ENCODE data around the gene PLN.

Gene PLN

DNA sequence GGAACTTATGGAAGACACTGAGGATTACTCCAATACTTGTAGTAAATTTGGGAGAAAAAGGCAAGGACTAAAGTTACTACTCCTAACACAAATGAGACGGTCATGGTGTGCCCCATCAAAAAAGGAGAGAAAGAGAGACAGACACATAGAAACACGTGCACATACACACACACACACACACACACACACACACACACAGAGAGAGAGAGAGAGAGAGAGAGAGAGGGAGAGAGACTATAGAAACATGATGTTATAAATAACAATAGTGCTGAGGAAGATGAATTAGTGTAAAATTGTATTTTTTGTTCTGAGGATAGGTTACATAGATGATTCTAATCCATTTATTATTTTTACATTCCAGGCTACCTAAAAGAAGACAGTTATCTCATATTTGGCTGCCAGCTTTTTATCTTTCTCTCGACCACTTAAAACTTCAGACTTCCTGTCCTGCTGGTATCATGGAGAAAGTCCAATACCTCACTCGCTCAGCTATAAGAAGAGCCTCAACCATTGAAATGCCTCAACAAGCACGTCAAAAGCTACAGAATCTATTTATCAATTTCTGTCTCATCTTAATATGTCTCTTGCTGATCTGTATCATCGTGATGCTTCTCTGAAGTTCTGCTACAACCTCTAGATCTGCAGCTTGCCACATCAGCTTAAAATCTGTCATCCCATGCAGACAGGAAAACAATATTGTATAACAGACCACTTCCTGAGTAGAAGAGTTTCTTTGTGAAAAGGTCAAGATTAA lies 10.5 kb downstream of the PLN start:
- no peak overlapping the region for H3K4me3 ChIP-seq (ENCODE audit: low read length in 2 of 2)
- peaks cover 8 to 14% of the 10 kb centered on the region in 2 donors for H3K36me3 ChIP-seq (ENCODE audit: control insufficient read depth in 2 of 2, insufficient read depth in 2 of 2, low read length in 2 of 2)

GRCh38 chr6:118559659-118560058 lies 11.6 kb downstream of the PLN start:
- no peaks in the 10 kb centered on the region for H3K9me3 ChIP-seq (ENCODE audit: control insufficient read depth in 2 of 2, low read length in 2 of 2)
- H3K27ac ChIP-seq (ENCODE audit: low read length): no peak overlapping the region
- H3K27me3 ChIP-seq (ENCODE audit: control insufficient read depth in 1 of 2, insufficient read depth in 2 of 2, low read length in 2 of 2): no peaks in the 10 kb centered on the region
- peaks cover 8 to 13% of the 10 kb centered on the region in 2 donors for H3K36me3 ChIP-seq (ENCODE audit: control insufficient read depth in 2 of 2, insufficient read depth in 2 of 2, low read length in 2 of 2)
- peaks cover 3% of the 10 kb centered on the region for H3K4me1 ChIP-seq (ENCODE audit: control insufficient read depth, insufficient read depth, low read length)
- H3K9ac ChIP-seq (ENCODE audit: low read length in 2 of 2): no peak overlapping the region
- H3K4me3 ChIP-seq (ENCODE audit: low read length in 2 of 2): no peak overlapping the region

More for the DNA sequence above, 10.5 kb downstream of the PLN start:
- Histone ChIP-seq H3K4me1 (ENCODE audit: control insufficient read depth, insufficient read depth, low read length) (peaks cover 3% of the 10 kb centered on the region), H3K9ac (ENCODE audit: low read length in 2 of 2) (peak overlapping the region in 1 of 2 donors; percentile 15), H3K9me3 (ENCODE audit: control insufficient read depth in 2 of 2, low read length in 2 of 2) (no peaks in the 10 kb centered on the region), H3K27me3 (ENCODE audit: control insufficient read depth in 1 of 2, insufficient read depth in 2 of 2, low read length in 2 of 2) (no peaks in the 10 kb centered on the region), H3K27ac (ENCODE audit: low read length) (no peak overlapping the region)

GRCh38 chr6:118562248-118562647 lies 14.2 kb downstream of the PLN start:
- no peaks in the 10 kb centered on the region for H3K27me3 ChIP-seq (ENCODE audit: control insufficient read depth in 1 of 2, insufficient read depth in 2 of 2, low read length in 2 of 2)
- H3K9ac ChIP-seq (ENCODE audit: low read length in 2 of 2): no peak overlapping the region
- peaks cover 11% of the 10 kb centered on the region in 2 donors for H3K36me3 ChIP-seq (ENCODE audit: control insufficient read depth in 2 of 2, insufficient read depth in 2 of 2, low read length in 2 of 2)
- peaks cover 3% of the 10 kb centered on the region for H3K4me1 ChIP-seq (ENCODE audit: control insufficient read depth, insufficient read depth, low read length)
- H3K27ac ChIP-seq (ENCODE audit: low read length): no peak overlapping the region
- no peaks in the 10 kb centered on the region for H3K9me3 ChIP-seq (ENCODE audit: control insufficient read depth in 2 of 2, low read length in 2 of 2)
- no peak overlapping the region for H3K4me3 ChIP-seq (ENCODE audit: low read length in 2 of 2)

GRCh38 chr6:118562959-118563358 lies 14.9 kb downstream of the PLN start:
- Histone ChIP-seq H3K27ac (ENCODE audit: low read length) (no peak overlapping the region), H3K4me1 (ENCODE audit: control insufficient read depth, insufficient read depth, low read length) (no peaks in the 10 kb centered on the region), H3K9ac (ENCODE audit: low read length in 2 of 2) (no peak overlapping the region), H3K9me3 (ENCODE audit: control insufficient read depth in 2 of 2, low read length in 2 of 2) (no peaks in the 10 kb centered on the region), H3K4me3 (ENCODE audit: low read length in 2 of 2) (no peak overlapping the region), H3K27me3 (ENCODE audit: control insufficient read depth in 1 of 2, insufficient read depth in 2 of 2, low read length in 2 of 2) (no peaks in the 10 kb centered on the region), H3K36me3 (ENCODE audit: control insufficient read depth in 2 of 2, insufficient read depth in 2 of 2, low read length in 2 of 2) (peaks cover 11% of the 10 kb centered on the region in 2 donors)

DNA sequence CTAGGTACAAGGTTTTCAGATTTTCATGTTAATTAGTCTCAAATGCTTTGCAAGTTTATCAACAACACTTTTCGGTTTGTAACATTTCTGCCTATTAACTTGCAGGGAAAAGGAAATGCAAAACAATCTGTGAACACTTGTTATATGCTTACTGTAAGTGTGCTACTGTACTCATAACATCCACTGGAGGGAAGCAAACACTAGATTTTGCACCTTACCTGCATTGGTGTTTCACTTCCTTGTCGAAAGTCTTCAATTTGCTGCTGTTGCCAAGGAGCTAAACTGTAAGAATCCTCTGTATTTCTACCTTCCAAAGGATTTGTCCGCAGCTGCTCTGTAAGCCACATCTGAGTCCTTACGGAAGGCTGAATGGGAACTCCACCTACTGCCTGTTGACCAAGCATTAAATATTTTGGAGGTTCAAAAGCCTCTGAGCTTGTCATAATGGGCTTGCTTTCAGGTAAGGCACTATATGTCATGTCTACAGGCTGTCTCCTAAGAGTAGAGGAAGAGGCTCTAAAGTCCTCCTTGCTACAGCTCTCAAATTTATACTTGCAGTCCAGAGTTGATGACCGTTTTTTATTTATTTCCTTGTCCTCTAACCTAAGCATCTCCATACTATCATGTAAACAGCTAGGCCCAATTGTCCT lies 17.3 kb downstream of the PLN start:
- Histone ChIP-seq H3K36me3 (ENCODE audit: control insufficient read depth in 2 of 2, insufficient read depth in 2 of 2, low read length in 2 of 2) (peaks cover 4 to 6% of the 10 kb centered on the region in 2 donors), H3K4me1 (ENCODE audit: control insufficient read depth, insufficient read depth, low read length) (no peaks in the 10 kb centered on the region), H3K4me3 (ENCODE audit: low read length in 2 of 2) (no peak overlapping the region), H3K27me3 (ENCODE audit: control insufficient read depth in 1 of 2, insufficient read depth in 2 of 2, low read length in 2 of 2) (no peaks in the 10 kb centered on the region), H3K27ac (ENCODE audit: low read length) (no peak overlapping the region), H3K9ac (ENCODE audit: low read length in 2 of 2) (no peak overlapping the region), H3K9me3 (ENCODE audit: control insufficient read depth in 2 of 2, low read length in 2 of 2) (no peaks in the 10 kb centered on the region)

DNA sequence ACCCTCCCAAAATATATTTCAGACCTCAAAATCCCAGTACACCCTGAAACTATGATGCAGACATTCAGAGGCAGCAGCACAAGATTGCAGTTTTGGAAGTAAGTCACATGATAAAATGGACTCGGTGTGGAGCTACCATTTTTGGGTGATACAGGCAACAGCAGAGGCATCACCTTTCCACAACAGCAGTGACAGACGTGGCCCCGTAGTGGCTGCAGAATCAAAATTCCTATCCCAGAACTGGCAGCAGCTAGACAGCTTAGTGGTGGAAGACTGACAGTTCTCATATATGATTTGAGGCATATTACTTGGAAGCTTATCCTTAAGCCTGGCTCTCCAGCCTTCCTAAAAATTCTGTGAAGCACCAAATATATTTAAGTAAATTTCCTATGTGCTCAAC lies 19.9 kb downstream of the PLN start:
- Histone ChIP-seq H3K27me3 (ENCODE audit: control insufficient read depth in 1 of 2, insufficient read depth in 2 of 2, low read length in 2 of 2) (no peaks in the 10 kb centered on the region), H3K9me3 (ENCODE audit: control insufficient read depth in 2 of 2, low read length in 2 of 2) (no peaks in the 10 kb centered on the region), H3K27ac (ENCODE audit: low read length) (no peak overlapping the region), H3K4me3 (ENCODE audit: low read length in 2 of 2) (no peak overlapping the region), H3K36me3 (ENCODE audit: control insufficient read depth in 2 of 2, insufficient read depth in 2 of 2, low read length in 2 of 2) (peaks cover 0 to 3% of the 10 kb centered on the region in 2 donors), H3K4me1 (ENCODE audit: control insufficient read depth, insufficient read depth, low read length) (no peaks in the 10 kb centered on the region), H3K9ac (ENCODE audit: low read length in 2 of 2) (no peak overlapping the region)

- peaks cover 4 to 6% of the 10 kb centered on the region in 2 donors for H3K36me3 ChIP-seq (ENCODE audit: control insufficient read depth in 2 of 2, insufficient read depth in 2 of 2, low read length in 2 of 2)
- H3K4me1 ChIP-seq (ENCODE audit: control insufficient read depth, insufficient read depth, low read length): no peaks in the 10 kb centered on the region
- no peaks in the 10 kb centered on the region for H3K27me3 ChIP-seq (ENCODE audit: control insufficient read depth in 1 of 2, insufficient read depth in 2 of 2, low read length in 2 of 2)
- no peak overlapping the region for H3K27ac ChIP-seq (ENCODE audit: low read length)
- no peak overlapping the region for H3K9ac ChIP-seq (ENCODE audit: low read length in 2 of 2)
- no peak overlapping the region for H3K4me3 ChIP-seq (ENCODE audit: low read length in 2 of 2)
- peaks cover 7 to 8% of the 10 kb centered on the region in 2 donors for H3K9me3 ChIP-seq (ENCODE audit: control insufficient read depth in 2 of 2, low read length in 2 of 2)
Measured at GRCh38 chr6:118569498-118569897, 21.4 kb downstream of the PLN start.

- H3K9me3 ChIP-seq (ENCODE audit: control insufficient read depth in 2 of 2, low read length in 2 of 2): peaks cover 11 to 12% of the 10 kb centered on the region in 2 donors
- H3K27ac ChIP-seq (ENCODE audit: low read length): no peak overlapping the region
- H3K27me3 ChIP-seq (ENCODE audit: control insufficient read depth in 1 of 2, insufficient read depth in 2 of 2, low read length in 2 of 2): no peaks in the 10 kb centered on the region
- H3K36me3 ChIP-seq (ENCODE audit: control insufficient read depth in 2 of 2, insufficient read depth in 2 of 2, low read length in 2 of 2): peaks cover 6 to 8% of the 10 kb centered on the region in 2 donors
- no peak overlapping the region for H3K9ac ChIP-seq (ENCODE audit: low read length in 2 of 2)
- no peaks in the 10 kb centered on the region for H3K4me1 ChIP-seq (ENCODE audit: control insufficient read depth, insufficient read depth, low read length)
- no peak overlapping the region for H3K4me3 ChIP-seq (ENCODE audit: low read length in 2 of 2)
Measured at GRCh38 chr6:118571121-118571520, 23.0 kb downstream of the PLN start.

DNA sequence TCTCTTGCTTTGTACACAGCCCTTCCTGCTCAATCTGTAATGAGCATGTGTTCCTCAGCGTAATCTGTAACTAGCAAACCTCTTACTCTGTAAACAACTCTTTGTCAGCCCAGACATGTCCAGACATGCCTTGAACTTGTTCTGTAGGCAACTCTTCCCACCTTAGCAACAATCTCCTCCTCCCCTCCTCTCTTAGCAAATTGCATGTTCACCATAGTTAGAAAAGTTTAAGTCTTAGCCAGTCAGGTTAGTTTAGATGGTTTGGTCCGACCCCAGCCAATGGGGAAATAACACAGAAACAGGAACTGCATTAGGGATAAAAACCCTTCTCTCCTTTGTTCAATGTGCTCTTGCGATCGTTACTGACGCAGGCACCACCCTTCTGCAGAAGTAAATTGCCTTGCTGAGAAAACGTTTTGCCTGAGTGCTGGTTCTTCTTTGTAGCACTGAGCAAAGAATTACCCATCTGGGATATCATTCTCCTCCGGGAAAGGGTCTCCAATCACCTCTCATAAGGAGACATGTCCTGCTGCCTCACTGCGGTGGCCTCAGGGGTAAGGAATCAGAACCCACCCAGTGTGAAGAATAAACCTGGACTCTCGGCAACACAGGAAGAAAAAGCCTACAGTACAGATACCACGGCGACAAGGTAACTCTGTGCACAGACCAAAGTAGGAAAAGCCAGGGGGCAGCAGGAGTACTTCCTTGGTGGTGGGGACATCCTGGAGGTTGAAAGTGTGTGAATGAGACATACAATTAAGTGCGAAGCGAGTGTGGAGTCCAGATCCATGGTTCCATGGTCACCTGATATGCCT lies 26.2 kb downstream of the PLN start:
- H3K4me1 ChIP-seq (ENCODE audit: control insufficient read depth, insufficient read depth, low read length): no peaks in the 10 kb centered on the region
- peaks cover 11 to 17% of the 10 kb centered on the region in 2 donors for H3K9me3 ChIP-seq (ENCODE audit: control insufficient read depth in 2 of 2, low read length in 2 of 2)
- peak overlapping the region in 1 of 2 donors; percentile 28 for H3K4me3 ChIP-seq (ENCODE audit: low read length in 2 of 2)

GRCh38 chr6:118577972-118578371 lies 29.9 kb downstream of the PLN start:
- Histone ChIP-seq H3K9ac (ENCODE audit: low read length in 2 of 2) (no peak overlapping the region), H3K27ac (ENCODE audit: low read length) (no peak overlapping the region), H3K9me3 (ENCODE audit: control insufficient read depth in 2 of 2, low read length in 2 of 2) (peaks cover 11 to 17% of the 10 kb centered on the region in 2 donors), H3K36me3 (ENCODE audit: control insufficient read depth in 2 of 2, insufficient read depth in 2 of 2, low read length in 2 of 2) (peaks cover 6 to 8% of the 10 kb centered on the region in 2 donors), H3K27me3 (ENCODE audit: control insufficient read depth in 1 of 2, insufficient read depth in 2 of 2, low read length in 2 of 2) (no peaks in the 10 kb centered on the region), H3K4me3 (ENCODE audit: low read length in 2 of 2) (no peak overlapping the region), H3K4me1 (ENCODE audit: control insufficient read depth, insufficient read depth, low read length) (peaks cover 4% of the 10 kb centered on the region)

More for the DNA sequence above, 26.2 kb downstream of the PLN start:
- H3K9ac ChIP-seq (ENCODE audit: low read length in 2 of 2): no peak overlapping the region
- H3K27ac ChIP-seq (ENCODE audit: low read length): no peak overlapping the region
- H3K27me3 ChIP-seq (ENCODE audit: control insufficient read depth in 1 of 2, insufficient read depth in 2 of 2, low read length in 2 of 2): no peaks in the 10 kb centered on the region
- peaks cover 6 to 8% of the 10 kb centered on the region in 2 donors for H3K36me3 ChIP-seq (ENCODE audit: control insufficient read depth in 2 of 2, insufficient read depth in 2 of 2, low read length in 2 of 2)

All from stomach smooth muscle (tissue), 2 donors.